ENCODE data around the gene WNT5B. TPM values are rescaled to one million over a fixed set of nuclear protein-coding genes. Genes with fewer than 3 reads are reported as not detected.

WNT5B gene
- 1.6 and 4.4 TPM in 2 replicates for total RNA-seq (2014; rRNA removed; shearing (Covaris generic))

DNA sequence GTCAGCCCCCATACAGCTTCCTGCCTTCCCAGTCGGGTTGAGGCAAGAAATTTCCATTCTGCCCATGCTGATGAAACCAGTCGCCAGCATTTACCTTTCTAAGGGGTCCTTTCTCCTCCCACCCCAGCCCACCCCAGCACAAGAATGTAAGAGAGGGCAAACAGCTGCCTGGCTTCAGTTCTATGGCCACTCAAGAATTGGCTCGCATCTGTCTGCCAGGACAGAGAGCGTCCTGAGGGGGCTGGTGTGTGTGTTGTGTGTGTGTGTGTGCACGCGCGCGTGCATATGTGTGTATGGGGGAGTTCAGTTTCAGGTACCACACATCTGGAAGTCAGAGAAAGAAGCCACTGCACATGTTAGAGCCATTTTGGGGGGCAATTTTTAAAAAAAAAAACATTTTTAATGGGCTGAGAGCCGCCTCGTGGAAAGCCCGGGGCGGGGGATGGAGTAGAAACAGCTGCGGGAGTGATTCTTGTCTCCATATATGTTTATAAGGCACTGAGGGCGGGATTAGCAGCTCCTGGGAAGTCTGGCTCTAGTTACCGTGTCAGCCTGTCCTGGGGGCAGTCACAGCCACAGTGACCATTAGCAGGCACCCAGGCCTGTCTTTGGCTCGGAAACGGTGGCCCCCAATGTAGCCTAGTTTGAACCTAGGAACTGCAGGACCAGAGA lies at the start of gene WNT5B:
Gene WNT5B (plus strand): TSS at position 566 of the 672 bp plus-strand sequence. CDS start 2,124 bp downstream, outside the sequence.
- Histone ChIP-seq H3K36me3 (replicated peaks; ENCODE audit: control insufficient read depth, insufficient read depth, low read length) (no peaks in the 10 kb centered on the region), H3K4me3 (ENCODE audit: insufficient read depth, low read depth, low read length) (peak within 1 kb of the TSS; percentile 29), H3K27me3 (ENCODE audit: control insufficient read depth, insufficient read depth, low read length) (peaks cover 60% of the 10 kb centered on the region)
- peak; percentile 55 for DNase-seq

DNA sequence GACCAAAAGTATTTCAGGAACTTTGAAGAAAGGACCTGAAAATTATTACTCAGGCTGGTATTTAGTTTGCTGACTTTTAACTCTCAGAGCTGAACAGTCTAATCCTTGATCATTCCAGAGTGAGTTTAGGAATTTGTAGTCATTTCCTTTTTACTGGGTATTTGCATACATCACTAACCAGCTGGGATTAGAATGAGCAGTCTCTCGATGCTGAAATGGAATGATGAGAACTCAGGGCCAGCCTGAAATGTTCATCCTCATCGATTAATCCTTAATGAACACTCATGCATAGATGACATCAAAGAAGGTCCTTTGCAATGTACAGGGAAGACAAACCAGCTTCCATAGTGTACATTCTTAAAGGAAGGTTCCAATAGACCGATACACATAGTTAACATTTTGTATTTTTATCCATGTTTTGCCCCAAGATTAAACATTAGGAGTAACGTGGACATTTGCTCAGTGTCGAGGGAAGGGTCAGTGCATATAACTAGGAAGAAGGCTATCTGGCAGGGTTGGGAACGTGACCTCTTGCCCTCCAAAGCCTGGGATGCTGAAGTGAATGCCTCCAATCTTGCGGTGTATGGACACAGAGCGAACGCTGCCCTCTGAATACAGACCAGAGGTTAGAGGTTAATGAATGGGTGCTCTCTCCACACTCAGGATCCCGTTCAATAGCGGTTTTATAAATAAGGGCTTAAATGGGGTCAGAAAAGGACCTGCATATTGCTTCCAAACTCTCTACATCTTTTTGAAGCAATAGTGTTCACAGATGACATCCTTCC lies 49.2 kb upstream of the WNT5B start:
- DNase-seq: no peak
- H3K4me3 ChIP-seq (ENCODE audit: insufficient read depth, low read depth, low read length): no peak overlapping the region
- no peaks in the 10 kb centered on the region for H3K36me3 ChIP-seq (replicated peaks; ENCODE audit: control insufficient read depth, insufficient read depth, low read length)
- peaks cover 3% of the 10 kb centered on the region for H3K27me3 ChIP-seq (ENCODE audit: control insufficient read depth, insufficient read depth, low read length)

DNA sequence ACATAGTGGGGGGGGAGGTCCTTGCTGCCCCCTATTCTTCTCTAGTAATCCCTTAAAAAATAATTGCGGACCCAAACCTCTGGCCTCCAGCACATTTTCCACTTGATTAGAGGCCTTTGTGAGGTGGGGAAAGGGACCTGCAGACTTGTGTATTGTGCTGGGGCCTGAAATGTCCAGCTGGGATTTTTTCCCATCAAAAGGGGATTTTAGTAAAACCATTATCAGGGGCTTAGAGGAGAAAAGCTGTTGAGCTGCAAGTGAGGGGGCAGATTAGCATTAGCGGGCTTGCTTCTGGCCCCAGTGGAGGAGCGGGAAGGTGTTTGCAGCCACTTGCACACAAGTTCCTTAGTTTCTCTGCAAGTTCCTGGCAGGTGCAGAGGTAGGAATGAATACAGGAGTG lies 48.5 kb upstream of the WNT5B start:
- H3K4me3 ChIP-seq (ENCODE audit: insufficient read depth, low read depth, low read length): no peak overlapping the region
- H3K27me3 ChIP-seq (ENCODE audit: control insufficient read depth, insufficient read depth, low read length): peaks cover 3% of the 10 kb centered on the region
- no peak for DNase-seq
- no peaks in the 10 kb centered on the region for H3K36me3 ChIP-seq (replicated peaks; ENCODE audit: control insufficient read depth, insufficient read depth, low read length)

DNA sequence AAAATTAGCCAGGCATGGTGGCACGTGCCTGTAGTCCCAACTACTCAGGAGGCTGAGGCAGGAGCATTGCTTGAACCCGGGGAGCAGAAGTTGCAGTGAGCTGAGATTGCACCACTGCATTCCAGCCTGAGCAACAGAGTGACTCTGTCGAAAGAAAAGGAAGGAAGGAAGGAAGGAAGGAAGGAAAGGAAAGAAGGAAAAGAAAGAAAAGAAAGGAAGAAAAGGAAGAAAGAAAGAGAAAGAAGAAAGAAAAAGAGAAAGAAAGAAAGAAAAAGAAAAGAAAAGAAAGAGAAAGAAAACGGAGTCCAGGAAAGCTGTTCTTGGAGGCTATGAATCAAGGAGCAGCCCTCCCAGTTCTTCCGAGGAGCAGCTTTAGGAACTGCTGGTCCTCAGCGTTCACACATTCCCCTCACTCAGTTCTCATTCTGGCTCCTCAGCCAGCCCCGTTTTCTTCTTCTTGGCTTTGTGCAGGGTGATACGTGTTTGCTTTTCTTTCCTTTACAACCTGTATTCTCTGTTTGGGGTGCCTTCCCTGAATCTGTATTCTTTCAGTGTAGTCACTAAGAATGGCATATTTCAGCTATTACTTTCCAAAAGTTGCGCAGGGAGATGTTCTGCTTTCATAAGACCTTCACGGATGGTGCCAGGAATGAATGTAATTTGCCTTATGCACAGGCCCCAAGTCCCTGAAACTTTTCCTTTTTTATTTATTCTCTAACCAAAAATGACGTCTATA lies 46.9 kb upstream of the WNT5B start:
- Histone ChIP-seq H3K4me3 (ENCODE audit: insufficient read depth, low read depth, low read length) (no peak overlapping the region), H3K27me3 (ENCODE audit: control insufficient read depth, insufficient read depth, low read length) (peaks cover 9% of the 10 kb centered on the region), H3K36me3 (replicated peaks; ENCODE audit: control insufficient read depth, insufficient read depth, low read length) (no peaks in the 10 kb centered on the region)
- DNase-seq: no peak

DNA sequence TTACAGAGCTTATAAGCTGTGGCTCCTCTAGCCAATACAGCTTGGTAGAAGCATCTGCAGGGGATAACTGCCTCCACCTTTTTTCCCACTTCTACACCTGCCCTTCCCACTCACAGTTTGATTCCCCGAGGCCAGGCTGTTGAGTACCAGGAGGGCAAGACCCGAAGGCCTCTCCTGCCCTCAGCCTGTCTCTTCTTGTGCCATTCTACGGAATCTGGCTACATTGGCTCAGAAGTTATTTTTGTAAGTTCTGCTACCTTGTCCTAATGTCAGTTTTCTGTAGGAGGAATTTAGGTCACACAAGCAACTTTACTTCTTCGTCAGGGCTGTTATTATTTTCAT lies 46.4 kb upstream of the WNT5B start:
- Histone ChIP-seq H3K27me3 (ENCODE audit: control insufficient read depth, insufficient read depth, low read length) (peaks cover 11% of the 10 kb centered on the region), H3K4me3 (ENCODE audit: insufficient read depth, low read depth, low read length) (no peak overlapping the region), H3K36me3 (replicated peaks; ENCODE audit: control insufficient read depth, insufficient read depth, low read length) (no peaks in the 10 kb centered on the region)
- no peak for DNase-seq

DNA sequence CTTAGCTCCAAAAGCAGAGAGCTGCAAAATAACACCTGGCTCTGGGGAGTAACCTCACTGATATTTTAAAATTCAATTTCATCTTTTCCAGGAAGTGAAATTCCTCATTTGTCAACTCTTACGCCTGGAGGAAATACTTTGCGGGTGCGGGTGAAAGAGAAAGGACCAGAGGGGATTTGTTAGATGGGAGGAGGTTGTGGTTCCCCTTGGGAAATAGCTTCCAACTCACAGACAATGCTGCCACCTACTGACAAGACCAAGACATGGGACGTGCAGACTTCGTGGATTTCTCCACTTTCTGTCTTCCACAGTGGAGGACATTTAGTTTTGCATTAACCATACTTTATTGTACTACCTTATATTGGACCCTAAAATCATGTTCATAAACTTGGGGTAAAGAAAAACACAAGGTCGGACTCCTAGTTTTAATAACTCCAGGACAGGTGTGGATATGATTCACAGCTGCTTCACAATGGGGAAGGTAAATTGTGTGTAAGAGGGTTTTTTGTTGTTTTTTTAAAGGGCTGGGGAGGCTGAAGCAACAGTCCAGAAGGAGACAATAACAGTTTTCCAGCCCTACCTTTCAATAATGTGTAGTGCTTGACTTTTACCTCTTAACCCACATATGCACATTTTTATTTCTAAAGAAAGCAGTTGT lies 45.5 kb upstream of the WNT5B start:
- peaks cover 11% of the 10 kb centered on the region for H3K27me3 ChIP-seq (ENCODE audit: control insufficient read depth, insufficient read depth, low read length)
- no peak overlapping the region for H3K4me3 ChIP-seq (ENCODE audit: insufficient read depth, low read depth, low read length)
- peak; percentile 88 for DNase-seq
- H3K36me3 ChIP-seq (replicated peaks; ENCODE audit: control insufficient read depth, insufficient read depth, low read length): no peaks in the 10 kb centered on the region

DNA sequence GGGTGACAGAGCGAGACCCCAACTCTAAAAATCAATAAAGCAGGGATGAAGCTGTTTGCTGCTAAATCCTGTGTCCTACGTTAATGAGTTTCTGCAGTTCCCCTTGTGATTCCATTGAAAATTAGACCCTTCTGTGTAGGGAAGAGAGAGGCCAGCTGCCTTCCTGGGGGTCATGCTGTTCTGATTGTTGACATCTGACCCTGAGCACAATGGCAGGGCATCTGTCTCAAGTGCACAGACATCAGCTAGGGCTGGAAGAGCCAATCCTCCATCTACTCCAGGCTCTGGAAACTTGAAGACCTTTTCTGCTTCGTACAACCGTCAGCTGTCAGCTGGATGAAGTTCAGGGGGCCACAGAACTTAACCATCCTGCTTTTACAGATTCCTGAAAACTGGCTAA lies 44.7 kb upstream of the WNT5B start:
- no peak for DNase-seq
- Histone ChIP-seq H3K4me3 (ENCODE audit: insufficient read depth, low read depth, low read length) (no peak overlapping the region), H3K36me3 (replicated peaks; ENCODE audit: control insufficient read depth, insufficient read depth, low read length) (no peaks in the 10 kb centered on the region), H3K27me3 (ENCODE audit: control insufficient read depth, insufficient read depth, low read length) (peaks cover 13% of the 10 kb centered on the region)

DNA sequence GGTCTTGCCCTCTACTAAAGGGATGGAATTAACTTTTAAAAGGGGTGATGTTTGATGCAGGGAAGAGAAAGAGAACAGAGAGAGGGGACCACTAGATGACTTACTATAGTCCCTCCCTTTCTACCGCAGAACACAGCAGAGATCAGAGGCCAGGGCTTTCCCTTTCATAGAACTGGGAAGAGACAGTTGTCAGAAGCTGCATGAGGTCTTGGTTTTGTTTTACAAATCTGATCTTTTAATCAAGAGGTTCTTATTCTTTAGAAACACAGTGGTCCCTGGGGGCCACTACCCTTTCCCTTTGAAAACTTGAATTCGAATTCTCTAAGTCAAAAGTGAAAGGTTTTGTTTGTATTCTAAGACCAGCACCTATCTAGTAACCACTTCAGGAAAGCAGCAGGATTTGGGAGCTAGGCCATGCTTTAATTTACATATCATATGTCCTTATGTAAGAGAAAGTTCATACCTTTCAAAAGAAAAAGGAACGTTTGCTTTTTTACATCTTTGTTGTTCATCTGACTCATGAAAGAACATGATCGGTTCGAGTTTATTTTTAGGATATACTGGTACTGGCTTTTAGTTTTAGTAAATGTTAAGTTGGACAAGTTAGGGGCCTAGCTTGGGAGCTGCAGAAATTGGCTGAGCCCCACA lies 41.0 kb upstream of the WNT5B start:
- DNase-seq: peak; percentile 72
- H3K36me3 ChIP-seq (replicated peaks; ENCODE audit: control insufficient read depth, insufficient read depth, low read length): no peaks in the 10 kb centered on the region
- H3K4me3 ChIP-seq (ENCODE audit: insufficient read depth, low read depth, low read length): no peak overlapping the region
- H3K27me3 ChIP-seq (ENCODE audit: control insufficient read depth, insufficient read depth, low read length): peaks cover 38% of the 10 kb centered on the region

DNA sequence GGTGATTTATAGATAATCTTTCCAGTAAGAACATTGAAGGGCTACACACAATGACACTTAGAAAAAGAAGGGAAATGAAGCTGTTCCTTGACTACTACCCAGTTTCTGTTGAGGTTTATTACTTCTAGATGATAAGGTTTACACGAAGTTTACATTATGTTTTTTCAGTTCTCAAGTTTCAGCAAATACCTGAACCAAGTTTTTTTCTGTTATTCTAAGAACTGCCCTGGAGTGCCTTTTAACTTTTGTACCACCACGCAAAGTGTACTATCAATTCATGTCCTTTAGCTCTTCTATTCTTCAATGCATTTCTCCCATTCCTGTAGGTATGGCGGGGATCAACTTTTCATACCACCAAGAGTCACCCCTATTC lies 40.5 kb upstream of the WNT5B start:
- Histone ChIP-seq H3K27me3 (ENCODE audit: control insufficient read depth, insufficient read depth, low read length) (peaks cover 43% of the 10 kb centered on the region), H3K36me3 (replicated peaks; ENCODE audit: control insufficient read depth, insufficient read depth, low read length) (no peaks in the 10 kb centered on the region), H3K4me3 (ENCODE audit: insufficient read depth, low read depth, low read length) (no peak overlapping the region)
- no peak for DNase-seq

DNA sequence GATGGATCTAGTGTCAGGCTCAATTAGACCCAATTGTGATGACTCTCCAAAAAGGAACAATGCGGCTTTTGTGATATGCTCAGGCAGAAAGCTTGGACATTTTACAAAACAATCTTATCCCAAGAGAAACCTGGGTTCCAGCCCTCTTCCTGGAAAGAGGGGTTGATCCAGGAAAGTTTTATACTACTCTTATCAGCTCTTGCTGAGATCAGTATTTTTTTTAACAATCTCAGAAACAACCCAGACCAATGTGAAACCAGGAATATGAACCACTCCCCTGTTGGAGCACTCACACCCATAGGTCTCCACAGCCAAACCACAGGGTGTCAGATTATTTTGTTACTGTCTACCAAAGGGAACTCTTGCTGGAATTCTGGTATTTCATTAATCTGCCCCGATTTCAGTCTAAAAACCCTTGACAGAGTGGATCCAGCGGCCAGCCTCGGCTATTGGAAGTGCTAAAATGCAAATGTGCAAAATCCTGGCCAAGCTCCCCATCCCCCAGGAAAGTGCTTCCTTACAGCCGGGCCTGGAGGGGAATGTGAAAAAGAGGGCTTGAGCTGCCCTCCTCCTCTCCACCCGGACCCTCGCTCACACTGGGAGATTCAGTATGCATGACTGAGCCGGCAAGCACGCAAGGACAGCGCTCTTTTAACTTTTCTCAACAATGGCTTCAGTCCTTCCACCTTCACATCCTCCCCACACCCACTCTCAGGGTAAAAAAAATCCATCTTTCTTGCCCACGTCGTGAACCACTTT lies 38.6 kb upstream of the WNT5B start:
- Histone ChIP-seq H3K27me3 (ENCODE audit: control insufficient read depth, insufficient read depth, low read length) (peaks cover 44% of the 10 kb centered on the region), H3K4me3 (ENCODE audit: insufficient read depth, low read depth, low read length) (peak overlapping the region; percentile 25), H3K36me3 (replicated peaks; ENCODE audit: control insufficient read depth, insufficient read depth, low read length) (no peaks in the 10 kb centered on the region)
- DNase-seq: peak; percentile 89

DNA sequence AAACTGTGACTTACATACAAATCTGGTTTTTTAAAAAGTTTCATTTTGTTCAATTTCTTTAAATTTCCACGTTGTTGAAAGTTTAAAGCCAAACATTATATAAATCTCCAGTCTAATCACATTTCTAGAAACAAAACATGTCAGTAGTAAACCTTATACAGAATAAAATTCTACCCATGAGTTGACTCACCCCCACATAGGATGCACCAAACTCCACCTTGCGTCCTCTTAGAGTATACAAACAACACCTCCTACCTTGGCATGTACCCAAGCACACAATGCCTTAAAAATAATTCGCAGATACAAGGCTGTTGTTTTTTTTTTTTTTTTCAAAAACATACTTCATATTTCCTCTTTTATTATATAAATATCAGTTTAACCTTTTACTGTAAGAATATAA lies 38.0 kb upstream of the WNT5B start:
- Histone ChIP-seq H3K4me3 (ENCODE audit: insufficient read depth, low read depth, low read length) (peak overlapping the region; percentile 25), H3K36me3 (replicated peaks; ENCODE audit: control insufficient read depth, insufficient read depth, low read length) (no peaks in the 10 kb centered on the region), H3K27me3 (ENCODE audit: control insufficient read depth, insufficient read depth, low read length) (peaks cover 47% of the 10 kb centered on the region)
- DNase-seq: peak; percentile 56

DNA sequence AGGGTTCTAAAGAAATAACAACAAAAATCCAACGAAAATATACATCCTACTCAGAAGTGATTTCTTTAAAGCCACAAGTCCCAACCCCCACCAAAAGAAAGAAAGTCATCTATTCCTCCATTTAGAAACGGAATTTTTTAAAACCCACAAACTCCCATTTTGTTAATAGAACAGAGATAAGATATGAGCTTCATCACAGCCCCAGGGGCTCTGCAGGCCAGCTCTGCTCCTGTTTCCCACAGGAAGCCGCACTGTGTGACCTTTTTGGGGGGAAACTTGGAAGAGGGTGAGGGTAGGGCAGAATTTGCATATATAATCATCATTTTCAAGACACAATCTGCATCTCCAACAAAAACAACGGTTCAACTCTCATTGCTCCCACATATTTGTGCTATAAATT lies 37.5 kb upstream of the WNT5B start:
- H3K36me3 ChIP-seq (replicated peaks; ENCODE audit: control insufficient read depth, insufficient read depth, low read length): no peaks in the 10 kb centered on the region
- H3K4me3 ChIP-seq (ENCODE audit: insufficient read depth, low read depth, low read length): no peak overlapping the region
- peaks cover 49% of the 10 kb centered on the region for H3K27me3 ChIP-seq (ENCODE audit: control insufficient read depth, insufficient read depth, low read length)
- DNase-seq: no peak

DNA sequence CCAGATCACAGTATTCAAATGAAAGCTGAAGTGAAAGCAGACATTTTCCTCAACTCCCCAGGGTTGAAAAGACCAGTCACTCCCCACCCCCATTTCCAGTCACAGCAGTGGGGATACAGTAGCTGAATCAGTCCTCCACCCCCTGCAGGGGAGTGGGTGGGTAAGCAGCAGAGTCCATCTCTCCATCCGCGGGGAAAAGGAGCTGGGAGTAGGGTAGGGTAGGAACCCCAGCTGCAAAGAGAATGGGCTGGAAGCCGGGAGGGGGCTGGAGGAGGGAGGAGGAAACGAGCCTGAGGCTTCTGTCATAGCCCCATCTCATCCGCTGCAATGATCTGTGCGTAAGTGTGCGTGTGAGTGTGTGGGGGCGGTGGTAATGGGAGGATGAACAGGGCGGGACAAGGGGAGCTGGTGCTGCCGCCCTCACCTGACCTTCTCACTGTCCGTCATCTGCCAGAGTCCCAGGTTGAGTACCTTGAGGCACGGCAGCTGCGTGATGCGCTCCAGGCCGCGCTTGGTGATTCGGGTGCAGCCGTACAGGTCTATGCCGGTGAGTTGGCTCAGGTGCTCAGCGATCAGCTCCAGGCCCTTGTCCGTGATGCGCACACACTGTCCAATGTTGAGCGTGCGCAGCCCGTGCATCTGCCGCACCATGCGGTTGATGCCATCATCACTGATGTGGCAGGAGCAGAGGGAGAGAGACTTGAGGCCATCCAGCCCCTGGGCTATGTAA lies 36.4 kb upstream of the WNT5B start:
- DNase-seq: peak; percentile 62
- Histone ChIP-seq H3K36me3 (replicated peaks; ENCODE audit: control insufficient read depth, insufficient read depth, low read length) (no peaks in the 10 kb centered on the region), H3K27me3 (ENCODE audit: control insufficient read depth, insufficient read depth, low read length) (peaks cover 50% of the 10 kb centered on the region), H3K4me3 (ENCODE audit: insufficient read depth, low read depth, low read length) (peak overlapping the region; percentile 68)
